Vagina (tissue), 2 donors: ENCODE measurements around the gene LRRC56. TPM values are rescaled to one million over a fixed set of nuclear protein-coding genes. Genes with fewer than 3 reads are reported as not detected.

Experiments used
- DNase-seq, 2 donors: peaks; one replicate each; pipeline ENCODE4 v3.0.0-alpha.2; 2017; ENCODE audit errors: extremely low spot score in 2 of 2
- H3K27ac ChIP-seq: fragments of 200-600 bp; sonication (generic); one replicate; pipeline ENCODE4 v1.5.1; 2019
- H3K27me3 ChIP-seq: fragments of 200-600 bp; sonication (generic); one replicate; pipeline ENCODE4 v1.5.1; 2019
- H3K36me3 ChIP-seq, 2 donors: fragments of 200-600 bp; sonication (generic); one replicate each; pipeline ENCODE4 v1.5.1; 2017 to 2019
- H3K4me1 ChIP-seq: fragments of 200-600 bp; sonication (generic); one replicate; pipeline ENCODE4 v1.5.1; 2019
- H3K4me3 ChIP-seq, 2 donors: fragments of 200-600 bp; sonication (generic); 1 replicate in 1 of 2; 2 replicates in 1 of 2; pipeline ENCODE4 v1.5.1; 2016 to 2019
- H3K9me3 ChIP-seq: fragments of 200-600 bp; sonication (generic); one replicate; pipeline ENCODE4 v1.5.1; 2019
- POLR2A ChIP-seq, 2 donors: fragments of 450-650 bp; IDR thresholded peaks; one replicate each; pipeline ENCODE4 v1.6.1; 2017; ENCODE audit warnings: antibody characterized with exemption in 2 of 2, mild to moderate bottlenecking in 2 of 2, moderate library complexity in 2 of 2
- POLR2AphosphoS5 ChIP-seq, 2 donors: sonication (generic); formaldehyde crosslinking; IDR thresholded peaks; one replicate each; pipeline ENCODE4 v1.9.0; 2017; ENCODE audit warnings: antibody characterized with exemption in 2 of 2, mild to moderate bottlenecking in 2 of 2, low read depth in 1 of 2; ENCODE audit not compliant: insufficient read depth in 1 of 2
- intact Hi-C: fragments of 100-400 bp; cut with DNase I; formaldehyde crosslinking; loops from one replicate; pipeline ENCODE4 v1.15.1; 2023
- total RNA-seq: library from RNA; depleted of rRNA; stranded (reverse); fragments of >200 nt; gene quantifications from one replicate; pipeline ENCODE4 v1.2.3, GENCODE V29; 2016
- TF ChIP-seq, protein P1 (sequence below), 3 experiments: fragments of 450-650 bp in 2 of 3; fragments of 200-600 bp in 1 of 3; sonication (generic) in 1 of 3; IDR thresholded peaks; one replicate each; pipeline ENCODE4 v1.5.1; 2017 to 2019; ENCODE audit warnings: antibody characterized with exemption in 3 of 3, mild to moderate bottlenecking in 2 of 3, moderate library complexity in 2 of 3

The LRRC56 gene
- total RNA-seq, 1 donor from 2014 or later, result 0.49 TPM

GRCh38 chr11:555780-556661 lies 18.7 kb downstream of the LRRC56 start:
- no peak overlapping the region for H3K27ac ChIP-seq
- H3K4me3 ChIP-seq, result peak overlapping the region; percentile 30 to 32
- no peaks in the 10 kb centered on the region for H3K9me3 ChIP-seq
- no peaks in the 10 kb centered on the region for H3K36me3 ChIP-seq
- TF ChIP-seq POLR2AphosphoS5 (IDR thresholded peaks at IDR 0.05; ENCODE audit: insufficient read depth in 1 of 2, low read depth in 1 of 2), result no peak
- TF ChIP-seq, protein P1, sequence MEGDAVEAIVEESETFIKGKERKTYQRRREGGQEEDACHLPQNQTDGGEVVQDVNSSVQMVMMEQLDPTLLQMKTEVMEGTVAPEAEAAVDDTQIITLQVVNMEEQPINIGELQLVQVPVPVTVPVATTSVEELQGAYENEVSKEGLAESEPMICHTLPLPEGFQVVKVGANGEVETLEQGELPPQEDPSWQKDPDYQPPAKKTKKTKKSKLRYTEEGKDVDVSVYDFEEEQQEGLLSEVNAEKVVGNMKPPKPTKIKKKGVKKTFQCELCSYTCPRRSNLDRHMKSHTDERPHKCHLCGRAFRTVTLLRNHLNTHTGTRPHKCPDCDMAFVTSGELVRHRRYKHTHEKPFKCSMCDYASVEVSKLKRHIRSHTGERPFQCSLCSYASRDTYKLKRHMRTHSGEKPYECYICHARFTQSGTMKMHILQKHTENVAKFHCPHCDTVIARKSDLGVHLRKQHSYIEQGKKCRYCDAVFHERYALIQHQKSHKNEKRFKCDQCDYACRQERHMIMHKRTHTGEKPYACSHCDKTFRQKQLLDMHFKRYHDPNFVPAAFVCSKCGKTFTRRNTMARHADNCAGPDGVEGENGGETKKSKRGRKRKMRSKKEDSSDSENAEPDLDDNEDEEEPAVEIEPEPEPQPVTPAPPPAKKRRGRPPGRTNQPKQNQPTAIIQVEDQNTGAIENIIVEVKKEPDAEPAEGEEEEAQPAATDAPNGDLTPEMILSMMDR (IDR thresholded peaks at IDR 0.05), result no peak
- no peak for TF ChIP-seq POLR2A (IDR thresholded peaks at IDR 0.05)
- peaks cover 27% of the 10 kb centered on the region for H3K4me1 ChIP-seq
- intact Hi-C loops, result loop anchor here (10.0 kb wide), 1 partner anchor 169 kb away; no protein-coding TSS in a partner anchor
- no peak for DNase-seq
- H3K27me3 ChIP-seq, result peaks cover 14% of the 10 kb centered on the region

DNA sequence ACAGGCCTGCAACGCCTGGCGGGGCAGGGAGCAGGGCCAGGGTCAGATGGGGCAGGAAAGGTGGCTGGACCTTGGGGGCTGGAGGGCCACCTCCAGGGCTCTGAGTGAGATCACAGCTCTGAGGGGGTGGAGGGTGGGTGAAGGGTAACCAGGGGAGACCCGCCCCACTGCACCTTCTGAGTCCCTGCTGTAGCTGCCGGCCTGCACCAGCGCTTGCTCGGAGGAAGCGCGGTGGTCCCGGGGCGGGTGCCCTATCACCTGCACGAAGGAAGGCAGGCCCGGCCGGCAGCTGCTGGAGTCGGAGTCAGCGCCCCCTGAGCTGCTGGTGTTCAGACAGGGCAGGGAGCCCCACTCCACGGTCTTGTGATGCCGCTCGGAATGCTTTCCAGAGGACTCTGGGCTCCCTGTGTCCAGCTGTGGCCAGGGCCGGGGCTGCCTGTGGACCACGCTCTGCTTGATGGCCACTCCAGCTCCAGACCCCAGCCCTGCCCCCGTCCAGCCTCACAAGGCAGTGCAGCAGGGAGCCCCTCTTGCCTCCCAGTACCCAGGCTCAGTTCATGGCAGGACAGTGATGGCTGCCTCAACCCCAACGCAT lies 19.4 kb downstream of the LRRC56 start:
- H3K36me3 ChIP-seq, result no peaks in the 10 kb centered on the region
- no peaks in the 10 kb centered on the region for H3K9me3 ChIP-seq
- H3K27ac ChIP-seq, result no peak overlapping the region
- TF ChIP-seq POLR2A (IDR thresholded peaks at IDR 0.05), result no peak
- TF ChIP-seq, protein P1 (IDR thresholded peaks at IDR 0.05), result no peak
- no peak for TF ChIP-seq POLR2AphosphoS5 (IDR thresholded peaks at IDR 0.05; ENCODE audit: insufficient read depth in 1 of 2, low read depth in 1 of 2)
- H3K27me3 ChIP-seq, result peaks cover 14% of the 10 kb centered on the region
- intact Hi-C loops, result loop anchor here (10.0 kb wide), 1 partner anchor 168 kb away; no protein-coding TSS in a partner anchor
- no peak for DNase-seq
- no peak overlapping the region for H3K4me3 ChIP-seq
- peaks cover 33% of the 10 kb centered on the region for H3K4me1 ChIP-seq

DNA sequence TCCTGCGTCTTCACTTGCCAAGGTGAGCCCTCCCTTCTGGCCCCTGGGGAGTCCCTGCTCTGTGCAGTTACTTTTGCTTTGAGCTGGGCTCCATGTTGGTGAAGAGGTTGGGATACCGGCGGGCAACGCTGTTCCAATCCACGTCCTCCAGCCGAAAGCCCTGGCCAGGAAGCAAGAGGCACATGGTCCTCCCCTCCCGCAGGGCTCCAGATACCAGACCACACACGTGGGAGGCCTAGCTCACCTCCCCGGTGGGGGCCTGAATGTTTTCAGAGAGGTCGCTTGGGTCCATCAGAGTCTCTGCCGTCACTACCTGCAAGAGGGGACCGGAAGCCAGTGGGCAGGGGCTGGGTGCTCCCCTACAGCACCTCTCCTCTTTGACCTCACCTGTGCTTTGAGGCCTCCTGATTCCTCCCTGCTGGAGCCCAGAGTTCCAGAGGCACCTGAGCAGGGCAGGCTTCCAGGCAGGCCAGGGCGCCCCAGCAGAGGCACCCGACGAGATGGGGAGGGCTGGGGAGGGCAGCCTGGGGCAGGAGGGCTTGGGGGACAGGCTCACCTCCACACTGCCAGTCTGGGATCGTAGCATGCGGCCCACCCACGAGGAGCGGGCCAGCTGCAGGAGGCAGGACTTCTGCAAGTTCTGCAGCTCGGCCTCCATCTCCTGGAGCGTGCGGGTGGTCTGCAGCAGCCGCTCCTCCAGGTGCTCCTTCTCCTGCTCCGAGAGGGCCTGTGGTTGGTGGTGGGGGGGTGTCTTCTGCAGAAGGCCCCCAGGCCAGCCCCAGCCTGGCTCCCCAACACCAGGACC lies 20.2 kb downstream of the LRRC56 start:
- H3K4me1 ChIP-seq, result peaks cover 40% of the 10 kb centered on the region
- peaks cover 14% of the 10 kb centered on the region for H3K27me3 ChIP-seq
- intact Hi-C loops, result loop anchor here (10.0 kb wide), 1 partner anchor 167 kb away; no protein-coding TSS in a partner anchor

DNA sequence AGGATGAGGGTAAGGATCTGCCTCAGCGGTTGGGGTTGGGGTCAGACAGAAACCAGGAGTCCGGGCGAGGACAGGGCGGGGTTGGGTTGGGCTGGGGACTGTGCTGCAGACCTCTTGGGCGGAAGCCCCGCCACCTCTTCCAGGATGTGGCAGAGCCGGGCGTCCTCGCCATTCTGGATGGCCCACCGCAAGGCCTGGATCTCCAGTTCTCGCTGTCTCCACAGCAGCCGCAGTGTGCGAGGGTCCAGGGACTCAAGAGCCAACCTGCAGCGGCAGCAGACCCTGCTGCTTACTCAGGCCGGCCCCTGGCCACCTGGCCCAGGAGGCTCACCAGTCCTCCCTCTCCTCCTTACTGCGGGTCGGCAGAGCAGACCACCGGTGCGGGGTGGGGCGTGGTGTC lies 21.2 kb downstream of the LRRC56 start:
- intact Hi-C loops, result loop anchor here (10.0 kb wide), 1 partner anchor 166 kb away; no protein-coding TSS in a partner anchor
- H3K36me3 ChIP-seq, result no peaks in the 10 kb centered on the region
- H3K27me3 ChIP-seq, result peaks cover 14% of the 10 kb centered on the region
- peaks cover 40% of the 10 kb centered on the region for H3K4me1 ChIP-seq
- H3K4me3 ChIP-seq, result no peak overlapping the region
- no peak overlapping the region for H3K27ac ChIP-seq
- H3K9me3 ChIP-seq, result no peaks in the 10 kb centered on the region
- DNase-seq, result no peak
- TF ChIP-seq, protein P1 (IDR thresholded peaks at IDR 0.05), result no peak
- TF ChIP-seq POLR2AphosphoS5 (IDR thresholded peaks at IDR 0.05; ENCODE audit: insufficient read depth in 1 of 2, low read depth in 1 of 2) (no peak), POLR2A (IDR thresholded peaks at IDR 0.05) (no peak)

More for the DNA sequence above, 20.2 kb downstream of the LRRC56 start:
- H3K9me3 ChIP-seq, result no peaks in the 10 kb centered on the region
- no peak overlapping the region for H3K27ac ChIP-seq
- TF ChIP-seq POLR2AphosphoS5 (IDR thresholded peaks at IDR 0.05; ENCODE audit: insufficient read depth in 1 of 2, low read depth in 1 of 2) (no peak), POLR2A (IDR thresholded peaks at IDR 0.05) (no peak)
- TF ChIP-seq, protein P1 (IDR thresholded peaks at IDR 0.05), result no peak
- DNase-seq, result no peak
- H3K36me3 ChIP-seq, result no peaks in the 10 kb centered on the region
- no peak overlapping the region for H3K4me3 ChIP-seq
